Kidney capillary endothelial cell (primary cell): Measurements from ENCODE around the gene ALOX5.
"Not testable (repeated sequence)": the region's sequence is repeated elsewhere in the genome, so short reads cannot be mapped to it uniquely, and the experiment has no call there.

ENCODE experiments used
- DNase-seq: peaks from one replicate; pipeline ENCODE4 v3.0.0-alpha.2; 2018; ENCODE audit warnings: low spot score

The ALOX5 gene

DNA sequence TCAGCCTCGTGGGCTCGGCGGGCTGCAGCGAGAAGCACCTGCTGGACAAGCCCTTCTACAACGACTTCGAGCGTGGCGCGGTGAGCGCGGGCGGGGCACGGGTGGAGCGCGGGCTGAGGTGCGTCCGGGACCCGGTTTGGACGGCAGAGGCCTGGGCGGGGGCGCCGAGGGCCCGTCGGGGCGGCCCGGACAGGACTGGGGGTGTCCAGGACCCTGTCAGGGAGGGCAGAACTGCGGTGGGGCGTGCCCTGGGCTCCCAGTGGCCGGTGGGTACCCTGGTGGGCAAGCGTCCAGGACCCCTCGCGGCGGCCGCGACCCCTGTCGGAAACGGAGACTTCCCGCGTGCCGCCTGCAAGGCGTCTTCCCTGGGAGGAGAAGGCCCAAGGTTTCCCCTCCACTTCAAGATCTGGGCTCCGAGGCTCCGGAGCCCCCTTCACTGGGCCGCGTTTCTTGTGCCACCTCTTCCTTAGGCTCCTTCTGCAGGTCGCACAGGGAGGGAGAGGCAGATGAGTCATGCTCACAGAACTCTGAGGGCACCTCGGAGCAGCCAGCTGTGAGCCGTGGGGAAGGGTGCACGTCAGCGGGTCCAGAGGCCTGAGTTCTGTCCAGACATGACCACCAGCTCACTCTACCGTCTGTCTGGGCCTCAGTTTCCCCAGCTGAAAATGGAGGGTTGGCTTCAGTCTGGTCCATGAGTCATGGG lies 485 bp downstream of the ALOX5 start:
- DNase-seq = no peak

GRCh38 chr10:45375101-45375500 lies 1.1 kb downstream of the ALOX5 start:
- no peak for DNase-seq

- DNase-seq = no peak
These were observed 1.8 kb downstream of the ALOX5 start for GRCh38 chr10:45375716-45376231.

- DNase-seq = no peak
These were observed 2.4 kb downstream of the ALOX5 start for GRCh38 chr10:45376371-45376801.

DNA sequence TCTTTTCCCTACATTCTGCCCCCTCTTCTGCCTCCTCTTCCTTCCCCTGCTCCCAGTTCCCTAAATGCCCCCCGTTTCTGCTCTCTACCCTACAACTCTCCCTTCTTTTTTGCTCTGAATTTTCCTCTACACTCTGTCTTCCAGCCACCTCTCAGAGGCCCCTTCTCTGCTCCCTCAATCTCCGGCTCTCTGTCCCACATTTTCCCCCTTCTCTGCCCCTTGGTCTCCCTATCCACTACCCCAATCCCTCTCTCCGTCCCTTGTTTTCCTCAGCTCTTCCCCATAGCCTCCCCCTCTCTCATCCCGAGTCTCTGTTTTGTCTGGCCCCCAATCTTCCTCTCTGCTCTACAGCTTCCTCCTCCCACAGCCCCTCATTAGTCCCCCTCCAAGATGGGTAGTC lies 3.3 kb downstream of the ALOX5 start:
- DNase-seq = no peak

DNA sequence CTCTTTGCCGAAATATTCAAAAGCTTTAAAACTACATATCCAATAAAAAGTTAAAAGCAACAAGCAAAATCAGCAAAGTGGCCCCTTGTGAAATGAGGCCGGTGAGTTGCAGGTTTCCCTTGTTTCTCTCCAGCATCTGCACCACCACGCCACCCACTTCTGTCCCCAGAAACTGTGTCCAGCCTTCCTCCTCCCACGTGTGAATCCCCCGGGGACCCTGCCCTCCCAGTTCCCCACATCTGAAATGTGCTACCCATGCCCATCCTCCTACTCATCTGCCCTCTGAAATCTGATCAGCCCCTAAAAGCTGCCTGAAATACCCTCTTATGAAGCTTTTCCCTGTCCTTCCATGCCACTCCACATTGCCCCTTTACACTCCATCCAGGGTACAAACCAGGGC lies 3.8 kb downstream of the ALOX5 start:
- no peak for DNase-seq

GRCh38 chr10:45378914-45379726 lies 5.1 kb downstream of the ALOX5 start:
- DNase-seq = no peak

GRCh38 chr10:45379891-45380540 lies 6.0 kb downstream of the ALOX5 start:
- DNase-seq = no peak

DNA sequence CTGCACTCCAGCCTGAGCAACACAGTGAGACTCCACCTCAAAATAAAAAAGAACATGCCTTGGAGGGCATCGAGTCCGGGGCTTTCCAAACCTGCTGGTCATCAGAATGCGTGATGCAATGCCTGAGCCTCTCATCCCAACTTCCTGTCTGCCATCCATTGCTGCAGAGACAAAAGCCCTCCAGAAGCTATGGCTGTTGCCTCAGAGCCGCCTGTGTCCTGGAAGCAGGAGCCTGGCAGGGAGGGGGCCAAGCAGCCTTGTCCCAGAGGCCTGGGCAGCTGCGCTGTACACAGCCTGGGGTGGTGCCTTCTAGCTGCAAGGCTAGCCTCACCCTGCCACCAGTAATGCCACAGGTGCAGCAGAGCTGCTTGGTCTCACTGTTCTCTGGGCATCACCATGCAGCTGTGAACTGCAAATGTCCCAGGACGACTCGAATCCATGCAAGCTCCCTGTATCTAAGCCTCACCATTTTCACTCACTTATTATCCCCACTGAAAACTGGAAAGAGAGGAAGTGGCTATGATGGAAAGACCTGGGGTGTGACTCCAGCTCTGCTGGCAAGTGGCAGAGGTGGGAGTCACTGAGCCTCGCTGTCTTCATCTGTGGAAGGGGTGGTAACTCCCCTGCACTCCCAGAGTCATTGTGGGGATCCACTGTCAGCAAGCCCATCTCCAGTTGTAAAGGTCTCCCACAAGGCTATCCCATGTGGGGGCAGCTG lies 7.0 kb downstream of the ALOX5 start:
- DNase-seq = no peak

GRCh38 chr10:45382591-45382990 lies 8.6 kb downstream of the ALOX5 start:
- no peak for DNase-seq

GRCh38 chr10:45383682-45384330 lies 9.8 kb downstream of the ALOX5 start:
- no peak for DNase-seq

DNA sequence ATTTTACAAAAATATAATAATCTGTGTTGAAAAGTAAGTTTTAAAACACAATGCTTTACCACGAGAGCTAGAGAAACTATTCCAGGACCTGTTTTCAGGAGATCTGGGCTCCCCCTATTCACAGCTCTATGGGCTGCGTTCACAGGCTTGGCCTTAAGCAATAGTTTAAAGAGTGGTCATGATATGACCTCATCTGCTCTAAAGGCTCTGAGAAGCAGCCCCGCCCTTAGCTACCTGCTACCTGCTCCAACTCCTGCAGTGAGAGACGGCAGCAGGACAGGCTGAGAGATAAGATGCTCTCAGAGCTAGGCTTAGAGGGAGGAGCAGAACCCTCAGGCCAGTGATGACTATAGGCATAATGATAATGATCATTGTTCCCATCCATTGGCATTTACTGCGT lies 12.6 kb downstream of the ALOX5 start:
- no peak for DNase-seq

GRCh38 chr10:45387096-45387893 lies 13.3 kb downstream of the ALOX5 start:
- no peak for DNase-seq

DNA sequence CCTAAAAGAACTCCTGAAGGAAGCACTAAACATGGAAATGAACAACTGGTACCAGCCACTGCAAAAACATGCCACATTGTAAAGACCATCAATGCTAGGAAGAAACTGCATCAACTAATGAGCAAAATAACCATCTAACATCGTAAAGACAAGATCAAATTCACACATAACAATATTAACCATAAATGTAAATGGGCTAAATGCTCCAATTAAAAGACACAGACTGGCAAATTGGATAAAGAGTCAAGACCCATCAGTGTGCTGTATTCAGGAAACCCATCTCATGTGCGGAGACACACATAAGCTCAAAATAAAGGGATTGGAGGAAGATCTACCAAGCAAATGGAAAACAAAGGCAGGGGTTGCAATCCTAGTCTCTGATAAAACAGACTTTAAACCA lies 15.7 kb downstream of the ALOX5 start:
- DNase-seq = not testable (repeated sequence)

DNA sequence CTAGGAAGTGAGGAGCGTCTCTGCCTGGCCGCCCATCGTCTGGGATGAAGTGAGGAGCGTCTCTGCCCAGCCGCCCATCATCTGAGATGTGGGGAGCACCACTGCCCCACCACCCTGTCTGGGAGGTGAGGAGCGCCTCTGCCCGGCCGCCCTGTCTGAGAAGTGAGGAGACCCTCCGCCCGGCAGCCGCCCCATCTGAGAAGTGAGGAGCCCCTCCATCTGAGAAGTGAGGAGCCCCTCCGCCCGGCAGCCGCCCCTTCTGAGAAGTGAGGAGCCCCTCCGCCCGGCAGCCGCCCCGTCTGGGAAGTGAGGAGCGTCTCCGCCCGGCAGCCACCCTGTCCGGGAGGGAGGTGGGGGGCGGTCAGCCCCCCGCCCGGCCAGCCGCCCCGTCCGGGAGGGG lies 17.6 kb downstream of the ALOX5 start:
- not testable (repeated sequence) for DNase-seq

DNA sequence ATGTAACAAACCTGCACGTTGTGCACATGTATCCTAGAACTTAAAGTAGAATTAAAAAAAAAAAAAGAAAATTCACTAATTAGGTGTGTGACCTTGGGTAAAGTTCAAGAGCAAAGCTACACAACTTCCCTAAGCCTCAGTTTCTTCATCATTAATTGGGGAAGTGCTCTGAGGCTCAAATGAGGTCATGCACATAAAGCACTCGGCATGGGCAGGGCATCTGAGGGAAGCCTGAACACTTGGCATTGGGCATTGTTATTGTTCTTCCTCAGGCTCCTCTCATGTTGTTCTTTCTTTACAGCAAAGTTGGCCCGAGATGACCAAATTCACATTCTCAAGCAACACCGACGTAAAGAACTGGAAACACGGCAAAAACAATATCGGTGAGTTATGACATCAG lies 21.5 kb downstream of the ALOX5 start:
- DNase-seq = no peak

DNA sequence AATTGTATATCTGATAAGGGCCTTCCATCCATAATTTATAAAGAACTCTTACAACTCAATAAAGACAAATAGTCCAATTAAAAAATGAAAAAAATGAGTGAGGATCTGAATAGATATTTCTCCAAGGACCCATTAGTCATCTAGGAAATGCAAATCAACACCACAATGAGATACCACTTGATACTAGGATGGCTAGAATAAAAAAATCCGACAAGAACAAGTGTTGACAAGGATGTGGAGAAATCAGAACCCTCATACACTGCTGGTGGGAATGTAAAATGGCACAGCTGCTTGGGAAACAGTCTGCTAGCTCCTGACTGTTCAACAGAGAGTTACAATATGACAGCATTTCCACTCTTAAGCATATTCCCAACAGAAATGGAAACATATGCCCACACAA lies 24.6 kb downstream of the ALOX5 start:
- no peak for DNase-seq

DNA sequence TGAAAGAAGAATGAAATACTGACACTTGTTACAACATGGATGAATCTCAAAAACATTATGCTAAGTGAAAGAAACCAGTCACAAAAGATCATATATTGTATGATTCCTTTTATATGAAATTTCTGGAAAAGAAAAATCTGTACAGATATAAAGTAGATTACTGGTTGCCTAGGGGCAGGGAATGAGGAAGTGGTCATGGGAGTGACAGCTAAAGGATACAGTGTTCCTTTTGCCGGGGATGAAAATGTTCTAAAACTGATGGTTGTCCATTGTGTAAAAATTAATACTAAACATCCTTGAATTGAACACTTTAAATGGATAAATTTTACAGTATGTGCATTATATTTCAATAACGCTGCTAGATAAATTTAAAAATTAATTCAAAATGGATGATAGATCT lies 25.1 kb downstream of the ALOX5 start:
- no peak for DNase-seq

GRCh38 chr10:45403151-45403550 lies 29.1 kb downstream of the ALOX5 start:
- no peak for DNase-seq

- DNase-seq = no peak
These were observed 30.2 kb downstream of the ALOX5 start for GRCh38 chr10:45404087-45404769.
